NCI-H1694 treated with DMSO at 0.1 percent for 48 hours (cell line): ENCODE measurements around the gene OR14A16.

Source experiments
- DNase-seq: peaks from one replicate; lab custom pipeline; 2025; lab: John Stamatoyannopoulos, UW

Gene OR14A16, protein sequence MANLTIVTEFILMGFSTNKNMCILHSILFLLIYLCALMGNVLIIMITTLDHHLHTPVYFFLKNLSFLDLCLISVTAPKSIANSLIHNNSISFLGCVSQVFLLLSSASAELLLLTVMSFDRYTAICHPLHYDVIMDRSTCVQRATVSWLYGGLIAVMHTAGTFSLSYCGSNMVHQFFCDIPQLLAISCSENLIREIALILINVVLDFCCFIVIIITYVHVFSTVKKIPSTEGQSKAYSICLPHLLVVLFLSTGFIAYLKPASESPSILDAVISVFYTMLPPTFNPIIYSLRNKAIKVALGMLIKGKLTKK

DNA sequence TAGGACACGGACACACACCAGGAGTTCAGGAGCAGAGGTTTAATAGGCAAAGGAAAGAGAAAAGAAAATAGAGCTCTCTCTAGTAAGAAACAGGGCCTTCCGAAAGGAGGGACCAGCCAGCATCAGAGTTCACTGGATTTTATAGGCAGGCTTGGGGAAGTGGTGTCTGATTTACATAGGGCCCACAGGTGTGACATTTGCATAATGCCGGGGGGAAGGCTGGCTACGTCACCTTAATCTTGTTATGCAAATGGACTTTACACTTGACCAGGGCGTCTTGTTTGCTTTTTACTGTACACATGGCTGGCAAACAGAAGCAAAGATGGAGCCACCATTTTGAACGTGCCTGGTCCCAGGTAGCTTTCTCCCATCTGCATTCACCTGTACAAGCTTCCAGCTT is at the start of gene OR14A16:
OR14A16 (minus strand) TSS at position 97 of the 400 bp plus-strand sequence. CDS start 8,390 bp downstream, outside the sequence.
- no peak for DNase-seq

DNA sequence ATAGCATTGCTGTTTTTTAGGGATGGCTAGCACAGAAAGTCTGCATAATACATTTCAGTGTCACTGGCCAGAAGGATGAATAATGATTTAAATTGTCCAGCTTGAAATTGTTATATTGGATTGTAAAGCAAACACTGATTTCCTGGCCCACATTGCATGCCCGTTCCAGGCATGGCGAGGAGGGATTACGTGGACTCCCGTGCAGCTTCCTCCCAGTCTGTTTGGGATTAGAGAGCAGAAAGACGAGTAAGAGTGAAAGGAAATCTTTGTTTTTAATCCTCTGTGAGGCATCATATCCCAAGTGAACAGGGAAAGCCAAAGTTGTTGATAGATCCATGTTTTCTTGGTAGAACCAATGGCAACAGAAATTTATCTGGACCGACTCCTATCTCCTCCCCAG is 41.5 kb upstream of the OR14A16 start:
- no peak for DNase-seq

DNA sequence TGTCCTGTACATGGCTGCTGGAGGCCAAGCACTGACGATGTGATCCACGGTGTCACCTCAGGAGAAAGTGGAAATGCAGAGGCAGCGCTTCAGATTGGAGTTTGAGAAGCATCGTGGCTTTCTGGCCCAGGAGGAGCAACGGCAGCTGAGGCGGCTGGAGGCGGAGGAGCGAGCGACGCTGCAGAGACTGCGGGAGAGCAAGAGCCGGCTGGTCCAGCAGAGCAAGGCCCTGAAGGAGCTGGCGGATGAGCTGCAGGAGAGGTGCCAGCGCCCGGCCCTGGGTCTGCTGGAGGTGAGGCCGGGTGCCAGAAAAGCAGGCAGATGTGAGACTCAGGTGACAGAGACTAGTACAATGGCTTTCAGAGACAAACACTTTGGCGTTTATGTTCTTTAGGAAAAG is 40.7 kb upstream of the OR14A16 start:
- DNase-seq, result no peak

DNA sequence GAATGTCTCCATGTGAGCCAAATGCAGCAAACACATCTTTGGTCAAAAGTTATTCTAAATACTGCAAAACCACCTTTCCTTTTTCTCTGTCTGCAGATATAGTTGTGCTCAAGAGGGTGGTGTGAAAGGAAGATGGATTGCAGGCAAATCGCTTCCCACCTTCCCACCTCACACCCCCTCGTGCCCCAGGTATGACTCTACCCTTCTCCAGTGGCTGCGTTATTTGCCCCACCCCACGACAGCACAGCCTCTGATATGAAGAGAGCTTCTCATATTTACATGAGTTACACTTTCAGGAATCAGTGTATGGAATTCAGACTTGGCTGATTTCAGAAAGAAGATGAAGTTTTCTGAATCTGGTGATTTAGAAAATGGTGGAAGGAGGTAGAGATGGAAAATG is 38.8 kb upstream of the OR14A16 start:
- DNase-seq, result no peak

DNA sequence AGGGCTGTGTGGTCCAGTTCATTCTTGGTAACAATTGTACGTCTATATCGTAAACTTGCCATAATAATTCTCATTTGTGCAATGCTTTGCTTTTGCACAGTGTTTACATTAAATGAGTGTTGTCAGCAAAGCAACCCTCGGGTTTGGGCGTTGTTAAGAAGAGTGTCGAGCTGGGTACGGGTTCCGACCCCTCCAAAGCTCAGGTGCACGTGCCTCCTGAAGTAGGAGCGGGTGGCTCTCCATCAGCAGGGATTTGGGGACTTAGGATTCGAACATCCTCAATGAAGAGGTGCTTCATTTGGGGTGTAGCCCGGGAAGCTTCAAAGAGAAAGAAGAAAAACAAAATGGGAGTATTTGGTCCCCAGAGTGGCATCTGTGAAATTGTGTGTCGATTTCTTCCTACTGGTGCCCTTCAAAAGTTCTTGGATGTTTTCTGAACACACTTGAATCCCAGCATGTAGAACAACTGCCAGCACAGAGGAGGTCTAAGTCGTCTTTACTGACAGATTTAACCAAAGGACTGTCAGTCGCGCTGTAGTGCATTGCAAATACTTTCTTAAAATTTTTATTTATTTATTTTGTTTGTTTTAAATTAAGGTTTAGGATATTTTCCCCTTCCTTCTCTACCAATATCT is 34.2 kb upstream of the OR14A16 start:
- no peak for DNase-seq

DNA sequence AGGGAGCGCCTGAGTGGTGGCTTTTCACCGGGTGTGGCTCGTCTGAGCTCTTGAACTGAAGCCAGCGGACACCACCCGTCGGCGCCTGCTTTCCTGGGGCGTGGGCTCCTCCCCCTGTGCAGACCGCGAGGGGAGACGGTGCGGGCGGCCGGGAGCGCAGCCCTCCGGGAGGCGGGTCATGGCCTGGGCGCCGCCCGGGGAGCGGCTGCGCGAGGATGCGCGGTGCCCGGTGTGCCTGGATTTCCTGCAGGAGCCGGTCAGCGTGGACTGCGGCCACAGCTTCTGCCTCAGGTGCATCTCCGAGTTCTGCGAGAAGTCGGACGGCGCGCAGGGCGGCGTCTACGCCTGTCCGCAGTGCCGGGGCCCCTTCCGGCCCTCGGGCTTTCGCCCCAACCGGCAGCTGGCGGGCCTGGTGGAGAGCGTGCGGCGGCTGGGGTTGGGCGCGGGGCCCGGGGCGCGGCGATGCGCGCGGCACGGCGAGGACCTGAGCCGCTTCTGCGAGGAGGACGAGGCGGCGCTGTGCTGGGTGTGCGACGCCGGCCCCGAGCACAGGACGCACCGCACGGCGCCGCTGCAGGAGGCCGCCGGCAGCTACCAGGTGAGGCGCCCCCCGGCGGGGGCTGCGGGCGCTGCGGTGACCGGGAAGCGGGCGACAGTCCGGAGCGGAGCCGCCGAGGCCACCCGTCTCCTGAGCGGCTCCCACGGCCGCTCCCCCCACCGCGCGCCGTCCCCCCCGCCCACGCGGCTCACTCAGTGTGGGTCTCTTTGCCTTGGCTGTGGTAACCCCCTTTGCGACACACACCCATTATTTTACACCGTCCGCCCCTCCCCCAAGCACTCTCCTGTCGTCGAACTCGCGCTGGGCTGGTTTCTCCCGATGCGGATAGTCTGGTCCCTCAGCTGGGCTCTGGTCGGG is 33.4 kb upstream of the OR14A16 start, which contains the start of gene TRIM58:
TRIM58 (plus strand) TSS at position 119 of the 916 bp plus-strand sequence; CDS start at position 179, 60 bp downstream.
- no peak for DNase-seq

DNA sequence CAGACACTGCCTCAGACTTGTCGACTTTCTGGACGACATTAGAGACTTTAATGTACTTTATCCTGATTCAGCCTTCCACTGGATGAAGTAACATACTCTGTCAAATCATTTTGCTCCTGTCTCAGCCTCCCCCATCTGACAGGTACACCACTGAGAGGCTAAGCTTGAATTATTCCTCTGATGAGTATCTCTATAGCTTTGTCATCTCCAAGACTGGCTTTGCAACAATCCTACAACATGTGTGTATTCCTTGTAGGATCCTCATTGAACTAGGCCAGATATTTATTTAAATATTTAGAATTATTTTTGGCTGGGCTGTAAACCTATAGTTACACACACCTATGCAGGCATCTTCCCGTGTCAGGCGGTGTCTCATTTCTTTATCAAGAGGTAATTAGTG is 32.0 kb upstream of the OR14A16 start:
- no peak for DNase-seq

DNA sequence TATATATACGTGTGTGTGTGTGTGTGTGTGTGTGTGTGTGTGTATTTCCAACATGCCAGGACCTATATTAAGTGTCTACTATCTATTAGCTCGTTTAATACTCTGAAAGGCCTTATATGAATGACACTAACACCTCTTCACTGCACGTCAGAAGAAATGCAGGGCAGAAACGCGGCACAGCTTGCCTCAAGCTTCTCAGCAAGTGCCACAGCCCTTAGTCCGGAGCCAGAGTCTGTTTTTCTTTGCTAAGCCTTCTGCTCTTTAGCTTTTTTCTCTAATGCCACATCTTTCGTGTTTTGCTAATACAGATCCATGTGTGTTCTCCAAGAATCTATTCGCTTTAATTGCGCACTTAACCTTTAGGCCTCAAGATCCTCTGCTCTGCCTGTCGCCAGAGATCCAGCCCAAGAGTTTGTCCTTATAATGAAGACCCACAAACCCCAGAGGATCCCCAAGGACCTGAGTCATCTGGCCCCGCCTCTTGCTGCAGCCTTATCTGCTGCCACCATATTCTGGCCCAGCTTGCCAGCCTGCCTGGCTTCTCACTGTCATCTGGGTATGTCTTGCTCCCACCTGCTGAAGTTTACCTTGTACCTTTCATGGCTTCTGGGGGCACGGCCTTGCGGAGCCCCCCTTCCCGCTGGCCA is 31.1 kb upstream of the OR14A16 start:
- DNase-seq, result no peak

DNA sequence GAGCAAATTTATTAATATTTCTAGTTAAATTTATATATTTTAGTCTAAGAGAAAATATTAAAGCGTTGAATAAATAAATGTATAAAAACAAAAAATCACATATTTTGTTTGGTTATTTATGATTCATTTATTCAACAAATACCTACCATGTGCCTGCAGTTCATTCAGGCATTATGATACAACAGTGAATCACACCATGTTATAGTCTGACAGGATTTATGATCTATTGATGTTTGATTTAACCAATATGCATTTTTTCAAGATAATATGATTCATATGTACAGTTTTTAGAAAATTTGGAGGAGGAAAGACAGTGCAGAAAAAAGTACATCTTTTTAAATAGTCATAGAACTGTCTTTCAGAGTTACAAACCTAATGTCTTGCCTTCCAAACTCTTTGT is 25.7 kb upstream of the OR14A16 start:
- DNase-seq, result no peak

DNA sequence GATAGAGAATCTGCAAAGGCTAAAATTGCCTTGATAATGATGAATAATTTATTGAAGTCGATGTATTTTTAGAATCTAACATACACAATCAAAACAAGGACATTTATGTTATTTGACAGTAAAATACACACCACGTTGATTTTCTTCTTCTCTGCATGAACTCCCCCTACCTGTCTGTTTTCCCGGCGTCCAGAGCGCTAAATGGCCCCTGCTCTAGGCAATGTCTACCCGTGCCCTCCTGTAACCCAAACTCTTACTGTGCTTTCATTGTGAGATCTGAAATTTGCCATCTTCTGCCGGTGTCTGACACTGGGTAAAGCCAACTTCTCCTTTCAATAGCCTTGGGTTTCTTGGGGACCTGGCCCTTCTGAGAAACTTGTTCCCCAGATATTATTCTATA is 24.4 kb upstream of the OR14A16 start:
- DNase-seq, result no peak

DNA sequence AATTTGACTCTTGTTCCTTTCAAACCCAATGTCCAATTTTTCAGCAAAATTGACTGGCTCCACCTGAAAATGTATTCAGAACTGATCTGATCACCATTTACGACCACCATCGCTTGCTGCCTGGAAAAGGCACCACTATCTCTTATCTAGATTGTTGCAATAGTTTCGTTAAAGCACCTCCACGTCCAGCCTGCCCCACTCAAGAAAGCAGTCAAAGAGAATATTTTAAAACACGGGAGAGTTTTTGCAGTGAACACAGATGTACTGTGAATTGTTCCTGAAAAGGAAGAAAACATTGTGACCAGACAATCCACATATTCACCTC is 21.7 kb upstream of the OR14A16 start:
- DNase-seq, result no peak

DNA sequence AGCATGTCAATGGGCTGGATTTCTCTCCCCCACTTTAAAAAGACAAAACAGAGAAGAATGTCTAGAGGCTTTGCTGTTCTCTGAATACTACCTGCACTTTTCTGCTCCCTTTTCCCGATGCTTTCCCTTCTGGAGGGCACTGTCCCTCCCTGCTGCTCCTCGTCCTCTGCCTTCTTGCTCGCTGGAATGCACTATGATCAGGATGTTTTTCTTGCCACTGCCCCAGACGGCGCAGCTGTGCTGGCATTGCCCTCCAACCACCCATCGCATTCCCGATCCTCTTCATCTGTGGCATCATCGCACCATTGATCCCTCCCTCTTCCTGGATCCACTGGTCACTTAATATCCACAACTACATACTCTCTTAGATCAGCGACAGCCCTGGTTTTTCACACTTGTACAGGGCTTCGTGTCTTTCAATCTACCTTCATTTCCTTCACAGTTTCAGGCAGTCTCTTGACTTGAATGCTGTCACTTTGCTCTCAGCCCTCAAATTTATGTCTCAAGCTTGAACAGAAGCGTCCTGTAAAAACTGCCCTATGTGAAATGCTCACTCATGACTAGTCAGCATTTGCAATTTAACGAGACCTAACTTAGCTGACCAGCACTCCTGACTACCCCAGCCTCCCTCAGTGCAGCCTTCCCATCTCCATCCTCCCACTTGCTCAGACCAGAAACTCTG is 21.2 kb upstream of the OR14A16 start:
- DNase-seq, result no peak

DNA sequence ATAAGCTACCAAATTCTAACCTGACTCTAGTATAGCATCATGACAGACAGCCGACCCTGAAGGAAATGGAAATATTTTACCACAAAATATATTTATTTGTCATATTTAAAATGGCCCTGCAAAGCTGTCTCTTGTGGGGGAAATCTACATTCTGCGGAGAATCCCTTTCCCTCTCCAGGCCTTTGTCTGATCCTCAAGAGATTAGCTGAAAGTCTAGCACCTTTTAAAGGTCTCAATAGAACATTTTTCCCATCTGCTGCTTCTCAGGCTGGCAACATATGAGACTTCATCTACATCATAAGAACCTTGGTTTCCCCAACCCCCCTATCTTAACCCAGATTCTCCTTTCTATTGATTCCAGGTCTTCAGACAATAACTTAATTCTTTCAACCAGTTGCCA is 19.5 kb upstream of the OR14A16 start:
- no peak for DNase-seq

DNA sequence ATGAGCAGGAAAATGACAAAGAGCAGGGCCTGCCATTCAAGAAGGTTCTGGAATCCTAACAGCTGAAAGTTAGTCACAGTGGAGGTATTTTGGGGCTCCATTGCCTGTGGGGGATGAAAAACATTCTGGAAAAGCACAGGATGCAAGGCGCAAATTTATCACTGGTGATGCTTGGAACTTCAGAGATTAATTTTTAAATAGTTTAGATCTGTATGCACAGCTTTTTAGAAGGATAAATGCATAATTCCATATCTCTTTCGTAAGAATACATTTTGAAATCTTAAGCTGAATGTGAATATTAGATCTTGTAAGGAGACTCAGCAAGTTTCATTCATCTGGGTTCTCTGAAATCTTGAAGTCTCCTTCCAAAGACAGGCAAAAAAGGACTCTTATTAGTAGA is 17.9 kb upstream of the OR14A16 start, which contains the start of gene OR11L1:
OR11L1 (minus strand) TSS at position 101 of the 400 bp plus-strand sequence; CDS start at position 101, 0 bp downstream.
- no peak for DNase-seq

DNA sequence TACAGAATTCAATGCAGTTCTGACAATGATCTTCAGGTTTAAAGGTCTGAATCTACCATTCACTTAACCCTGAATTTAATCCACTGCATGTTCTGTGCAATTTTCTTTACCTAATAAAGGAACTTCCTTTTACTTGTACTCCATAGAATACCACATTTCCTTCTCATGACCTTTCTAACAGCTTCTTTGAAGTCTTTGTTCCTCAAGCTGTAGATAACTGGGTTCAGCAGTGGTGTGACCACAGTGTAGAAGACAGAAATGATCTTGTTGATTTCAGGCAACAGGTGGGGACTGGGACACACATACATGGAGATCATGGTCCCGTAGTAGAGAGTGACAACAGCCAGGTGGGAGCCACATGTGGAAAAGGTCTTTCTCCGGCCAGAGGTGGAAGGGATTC is 16.9 kb upstream of the OR14A16 start:
- no peak for DNase-seq

DNA sequence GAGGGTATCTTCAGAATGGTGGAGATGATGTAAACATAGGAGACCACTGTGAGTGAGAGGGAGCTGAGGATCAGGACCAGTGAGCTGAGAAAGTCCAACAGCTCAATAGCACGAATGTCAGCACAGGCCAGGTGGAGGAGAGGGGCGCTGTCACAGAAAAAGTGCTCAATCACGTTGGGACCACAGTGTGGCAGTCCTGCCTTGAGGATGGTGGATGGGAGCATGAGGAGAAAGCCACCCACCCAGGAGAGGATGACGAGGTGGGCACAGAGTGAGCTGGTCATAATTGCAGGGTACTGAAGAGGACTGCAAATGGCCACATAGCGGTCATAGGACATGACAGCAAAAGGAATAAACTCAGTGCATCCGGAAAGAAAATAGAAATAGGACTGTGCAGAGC is 9.7 kb upstream of the OR14A16 start:
- no peak for DNase-seq

DNA sequence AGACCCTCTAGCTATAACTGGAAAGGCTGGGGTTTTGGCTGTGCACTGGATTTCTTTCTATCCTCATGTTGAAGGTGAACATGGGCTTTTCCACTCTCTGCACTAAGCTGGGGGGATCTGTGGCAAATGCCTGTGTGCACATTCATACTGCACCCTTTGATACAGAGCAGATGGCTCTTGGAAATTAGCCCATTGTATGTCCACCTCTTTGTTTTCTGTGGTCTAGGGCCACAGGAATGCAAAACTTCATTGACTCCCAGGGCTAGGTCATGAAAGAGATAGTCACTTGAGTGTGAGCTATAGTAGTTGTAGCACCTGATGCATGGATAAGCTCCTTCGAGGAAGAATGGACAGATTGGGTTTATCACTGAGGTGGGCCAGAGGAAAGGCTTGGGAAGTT is 5.7 kb upstream of the OR14A16 start:
- no peak for DNase-seq

DNA sequence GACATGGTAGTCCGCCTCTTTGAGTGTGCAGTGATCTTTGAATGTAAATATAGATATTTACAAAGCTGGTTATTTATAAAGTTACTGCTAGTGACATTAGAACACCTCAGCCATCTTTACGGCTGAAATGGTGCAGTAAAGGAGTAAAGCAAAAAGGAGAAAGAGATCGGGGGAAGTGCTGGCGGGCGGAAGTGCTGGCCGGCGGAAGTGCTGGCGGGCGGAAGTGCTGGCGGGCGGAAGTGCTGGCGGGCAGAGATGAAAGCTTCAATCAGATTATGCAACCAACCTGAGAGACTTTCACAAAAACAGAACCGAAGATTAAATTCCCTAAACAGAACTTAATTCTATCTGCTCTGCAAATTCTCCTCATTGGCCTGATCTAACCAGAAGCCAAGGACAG is 1.4 kb upstream of the OR14A16 start:
- no peak for DNase-seq

DNA sequence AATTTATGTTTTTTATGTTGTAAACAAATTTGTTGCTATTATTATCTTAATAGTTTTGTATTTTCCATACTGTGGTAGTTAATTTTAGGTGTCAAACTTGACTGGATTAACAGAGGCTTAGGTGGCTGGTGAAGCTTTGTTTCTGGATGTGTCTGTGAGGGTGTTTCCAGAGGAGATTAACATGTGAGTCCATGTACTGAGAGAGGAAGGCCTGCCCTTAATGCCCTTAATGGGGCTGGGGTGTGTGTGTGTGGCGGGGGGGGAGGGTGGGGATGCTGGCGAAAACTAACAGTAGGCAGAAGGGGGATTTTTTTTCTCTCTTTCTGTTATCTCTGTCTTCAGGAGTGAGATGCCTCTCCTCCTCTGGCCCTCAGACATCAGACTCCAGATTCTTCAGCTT is 1.9 kb downstream of the OR14A16 start:
- no peak for DNase-seq

DNA sequence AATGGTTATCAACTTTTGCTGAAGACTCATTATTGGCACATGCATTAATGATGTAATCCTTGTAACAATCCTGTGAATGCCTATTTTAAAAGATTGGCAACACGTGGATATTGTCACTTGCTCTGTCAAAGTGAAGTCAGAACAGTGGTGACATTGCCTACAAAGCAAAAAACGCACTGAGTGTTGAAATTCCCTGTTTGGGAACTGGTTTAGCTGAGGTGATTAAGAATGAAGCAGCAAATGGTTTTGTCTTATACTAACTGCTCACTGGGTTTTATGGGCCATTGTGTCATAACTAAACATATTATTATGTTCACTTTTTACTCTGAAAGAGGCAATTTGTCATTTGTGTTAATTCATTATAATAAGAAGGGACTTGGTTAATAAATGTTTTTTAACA is 11.3 kb downstream of the OR14A16 start:
- no peak for DNase-seq

DNA sequence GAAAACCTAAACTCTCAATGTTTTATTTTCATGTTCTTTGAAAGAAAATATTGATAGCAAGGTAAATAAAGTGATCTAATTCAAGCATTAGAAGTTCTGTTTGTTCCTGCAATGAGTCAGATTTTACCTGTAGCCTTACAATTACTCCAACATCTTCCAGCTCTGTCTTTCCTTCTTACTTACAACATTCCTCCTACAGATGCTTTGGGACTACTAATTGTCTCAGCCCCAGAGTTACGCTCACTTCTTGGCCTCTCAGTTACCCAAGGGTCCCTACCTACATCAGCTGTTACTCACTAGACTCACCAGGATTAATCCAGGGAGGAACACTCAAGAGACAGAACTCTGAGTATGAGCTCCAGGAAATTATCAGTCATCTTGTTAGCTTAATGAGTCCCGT is 26.4 kb downstream of the OR14A16 start:
- DNase-seq, result no peak

DNA sequence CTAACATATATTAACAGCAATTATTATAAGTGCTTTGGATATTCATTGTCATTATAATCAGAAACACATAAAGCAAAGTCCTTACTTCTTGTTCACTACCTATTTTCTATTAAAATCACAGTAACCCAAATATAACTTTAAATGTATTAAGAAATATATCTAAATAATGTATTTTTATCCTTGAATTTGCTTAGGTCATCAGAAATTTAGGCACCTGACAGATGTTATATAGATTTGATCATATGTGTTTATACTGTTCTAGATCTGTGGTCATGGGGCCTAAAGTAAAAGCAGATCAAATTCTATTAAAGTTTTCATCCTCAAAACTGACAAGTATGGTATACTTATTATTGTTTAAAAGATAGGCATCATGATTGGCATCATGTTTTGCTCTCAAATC is 54.3 kb downstream of the OR14A16 start:
- no peak for DNase-seq
